Stimulated activated CD8-positive, alpha-beta memory T cell treated with anti-CD3 and anti-CD28 coated beads, Interleukin-4, amount 100 ng/mL, for 24 hours (primary cell): ENCODE results near the gene MTG2.

Source experiments
- DNase-seq: peaks from one replicate; pipeline ENCODE4 v3.0.0-alpha.2; 2020; ENCODE audit warnings: low read depth

Gene MTG2

DNA sequence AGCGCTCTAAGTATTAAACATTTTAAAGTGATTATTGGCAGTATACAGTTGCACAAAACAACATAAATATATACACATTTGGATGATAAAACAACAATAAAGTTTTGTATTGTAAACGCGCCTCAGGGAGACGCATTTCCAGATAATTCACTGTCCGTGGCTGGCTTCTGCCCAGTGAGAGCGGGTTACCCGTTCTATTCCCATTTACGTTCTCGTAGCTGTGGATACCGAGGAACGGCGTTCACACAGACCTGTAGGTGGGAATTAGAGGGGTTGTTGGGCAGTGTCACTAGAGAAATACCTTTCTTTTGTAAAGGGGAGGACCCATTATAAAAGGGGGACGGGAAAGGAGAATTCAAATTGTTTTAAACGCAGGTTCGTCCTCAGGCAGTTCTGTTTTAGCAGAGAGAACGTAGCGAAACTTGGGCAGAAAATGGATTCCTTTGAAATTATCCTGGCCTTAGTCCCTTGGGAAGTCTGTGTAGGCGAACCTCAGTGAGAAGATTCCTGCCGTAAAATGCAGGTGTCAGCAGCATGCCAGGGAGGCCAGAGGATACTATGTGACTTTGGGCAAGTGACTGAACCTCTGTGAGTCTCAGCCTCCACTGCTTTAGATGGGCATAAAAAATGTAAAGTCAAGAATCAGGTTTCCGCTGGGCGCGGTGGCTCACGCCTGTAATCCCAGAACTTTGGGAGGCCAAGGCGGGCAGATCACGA, 756 bp downstream of the MTG2 start:
- no peak for DNase-seq

GRCh38 chr20:62186096-62186426, 3.2 kb downstream of the MTG2 start:
- DNase-seq, result no peak

- no peak for DNase-seq
These were observed 4.3 kb downstream of the MTG2 start for GRCh38 chr20:62186887-62187866.

DNA sequence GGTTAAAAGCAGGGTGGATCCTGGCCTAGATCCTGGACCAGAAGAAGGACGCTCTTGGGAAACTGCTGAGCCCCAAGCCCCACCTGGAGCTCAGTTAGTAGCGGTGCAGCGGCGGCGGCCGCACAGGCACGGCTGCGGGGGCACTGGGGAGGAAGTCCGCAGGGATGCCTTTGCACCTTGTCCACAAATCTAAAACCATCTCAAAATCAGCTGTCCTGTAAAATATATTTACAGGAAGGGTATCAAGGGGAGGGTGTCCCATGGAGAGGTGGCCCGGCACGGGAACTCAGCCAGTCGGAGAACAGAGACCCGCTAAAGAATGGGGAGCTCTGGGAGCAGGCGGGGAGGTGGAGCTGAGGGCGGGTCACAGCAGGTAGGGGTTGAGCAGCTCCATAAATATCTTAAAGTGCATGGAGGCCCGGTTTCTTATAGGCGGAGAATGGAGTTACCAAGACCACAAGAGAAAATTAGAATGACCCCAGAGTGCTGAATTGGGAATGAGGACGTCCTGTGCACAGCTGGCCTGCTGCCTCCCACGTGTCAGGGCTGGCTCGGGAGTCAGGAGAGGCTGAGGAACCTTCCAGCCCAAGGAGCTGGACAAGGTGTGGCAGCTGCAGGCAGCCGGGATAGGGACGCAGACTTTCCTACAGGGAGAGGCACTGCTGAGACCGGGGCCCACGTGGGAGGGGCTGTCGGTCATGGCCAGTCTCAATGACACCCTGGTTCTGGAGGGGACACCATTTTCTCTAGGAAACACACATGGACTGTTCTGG, 8.0 kb downstream of the MTG2 start:
- no peak for DNase-seq

DNA sequence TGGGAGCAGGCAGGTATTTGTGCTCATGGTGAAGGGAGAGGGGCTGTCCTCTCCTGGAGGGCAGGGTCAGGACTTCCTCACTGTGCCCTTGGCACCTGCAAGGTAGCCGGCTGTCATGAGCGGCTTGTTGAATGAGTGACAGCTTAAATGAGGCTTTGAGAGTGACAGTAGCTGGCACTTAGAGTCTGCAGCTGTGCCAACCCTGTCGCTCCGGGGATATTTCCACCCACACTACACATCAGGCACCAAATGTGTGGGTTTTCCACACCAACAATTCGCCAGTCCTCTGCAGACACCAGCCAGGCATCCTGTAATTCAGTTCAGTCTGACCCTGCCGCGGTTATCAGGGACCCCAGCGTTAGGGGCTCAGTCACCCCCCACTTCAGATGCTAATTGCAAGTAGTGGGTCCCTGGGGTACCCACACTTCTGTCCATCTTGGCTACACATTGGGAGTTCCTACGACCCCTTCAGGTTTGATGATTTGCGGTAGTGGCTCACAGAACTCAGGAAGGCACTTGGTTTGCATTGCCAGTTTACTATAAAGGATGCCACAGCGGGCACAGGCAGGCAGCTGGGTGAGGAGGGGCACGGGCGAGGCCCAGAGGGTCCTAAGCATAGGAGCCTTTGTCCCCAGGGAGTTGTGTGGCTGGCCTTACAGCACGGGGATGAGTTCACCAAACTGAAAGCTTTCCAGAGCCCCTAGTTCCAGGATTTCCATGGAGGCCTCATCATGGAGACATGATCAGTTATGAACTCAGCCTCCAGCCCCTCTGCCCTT, 9.1 kb downstream of the MTG2 start:
- no peak for DNase-seq

DNA sequence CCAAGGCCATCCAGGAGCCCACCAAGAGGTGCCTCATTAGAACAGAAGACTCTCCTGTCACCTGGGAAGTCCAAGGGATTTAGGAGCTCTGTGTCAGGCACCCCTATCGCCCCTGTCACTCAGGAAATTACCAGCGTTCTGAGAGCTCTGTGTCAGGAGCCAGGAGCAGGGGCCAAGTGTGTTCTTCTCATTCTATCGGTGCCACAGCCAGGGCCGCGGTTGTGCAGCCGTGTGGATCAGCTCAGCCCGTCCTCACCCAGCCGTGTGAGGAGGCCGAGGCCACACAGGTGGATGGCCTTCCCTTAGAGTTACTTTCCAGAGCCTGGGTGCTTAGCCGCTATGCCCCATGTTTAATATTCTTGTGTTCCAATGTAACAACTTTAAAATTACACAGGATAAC, 9.8 kb downstream of the MTG2 start:
- DNase-seq, result no peak

DNA sequence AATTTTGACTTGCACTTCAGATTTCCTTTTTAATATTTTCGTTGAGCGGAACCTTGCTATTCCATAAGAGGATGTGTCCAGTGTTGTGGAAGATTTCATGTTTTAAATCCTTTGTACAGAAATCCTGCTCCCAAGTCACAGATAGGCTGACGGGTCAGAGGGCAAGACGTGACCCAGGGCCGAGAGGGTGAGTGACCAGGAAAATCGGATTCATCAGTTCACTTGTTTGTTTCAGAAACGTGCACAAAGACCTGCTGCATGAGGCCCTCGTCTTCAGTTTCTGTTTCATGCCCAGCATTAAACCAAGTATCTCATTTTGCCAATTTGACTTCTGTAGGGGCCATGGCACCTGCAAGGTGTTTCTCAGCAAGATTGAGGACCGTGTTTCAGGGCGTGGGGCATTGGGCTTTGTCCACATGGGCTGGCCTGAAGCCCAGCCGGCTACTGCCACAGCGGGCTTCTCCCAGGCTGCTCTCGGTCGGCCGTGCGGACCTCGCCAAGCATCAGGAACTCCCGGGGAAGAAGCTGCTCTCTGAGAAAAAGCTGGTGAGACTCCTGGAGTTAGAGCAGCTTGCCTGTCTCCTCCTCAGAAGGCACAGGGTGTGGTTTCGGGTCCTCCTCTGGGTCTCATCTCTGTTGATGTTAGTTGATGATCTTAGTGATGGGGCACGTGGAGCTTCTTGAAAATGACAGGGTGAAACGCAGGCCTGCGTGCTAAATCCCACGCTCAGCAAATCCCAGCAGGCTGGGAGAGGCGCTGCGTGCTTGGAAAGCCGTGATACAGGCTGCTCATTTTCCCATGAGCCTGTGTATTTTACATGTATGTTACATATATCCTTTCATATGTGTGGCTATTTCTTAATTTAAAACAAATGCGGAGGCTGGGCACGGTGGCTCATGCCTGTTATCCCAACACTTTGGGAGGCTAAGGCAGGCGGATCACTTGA, 10.5 kb downstream of the MTG2 start:
- no peak for DNase-seq

- DNase-seq, result no peak
These were observed 12.2 kb downstream of the MTG2 start for GRCh38 chr20:62195075-62195405.

DNA sequence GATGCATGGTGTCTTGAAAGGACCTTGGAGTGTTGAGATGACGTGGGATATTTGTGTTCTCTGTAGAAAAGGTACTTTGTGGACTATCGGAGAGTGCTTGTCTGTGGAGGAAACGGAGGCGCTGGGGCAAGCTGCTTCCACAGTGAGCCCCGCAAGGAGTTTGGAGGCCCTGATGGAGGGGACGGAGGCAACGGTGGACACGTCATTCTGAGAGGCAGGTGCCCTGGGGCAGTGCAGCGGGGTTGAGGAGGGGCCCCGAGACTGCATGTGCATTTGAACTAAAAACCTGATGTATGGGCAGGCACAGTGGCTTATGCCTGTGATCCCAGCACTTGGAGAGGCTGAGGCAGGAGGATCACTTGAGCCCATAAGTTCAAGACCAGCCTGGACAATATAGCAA, 12.9 kb downstream of the MTG2 start:
- no peak for DNase-seq

GRCh38 chr20:62196286-62196685, 13.5 kb downstream of the MTG2 start:
- no peak for DNase-seq

- no peak for DNase-seq
These were observed 14.5 kb downstream of the MTG2 start for GRCh38 chr20:62197311-62197710.

DNA sequence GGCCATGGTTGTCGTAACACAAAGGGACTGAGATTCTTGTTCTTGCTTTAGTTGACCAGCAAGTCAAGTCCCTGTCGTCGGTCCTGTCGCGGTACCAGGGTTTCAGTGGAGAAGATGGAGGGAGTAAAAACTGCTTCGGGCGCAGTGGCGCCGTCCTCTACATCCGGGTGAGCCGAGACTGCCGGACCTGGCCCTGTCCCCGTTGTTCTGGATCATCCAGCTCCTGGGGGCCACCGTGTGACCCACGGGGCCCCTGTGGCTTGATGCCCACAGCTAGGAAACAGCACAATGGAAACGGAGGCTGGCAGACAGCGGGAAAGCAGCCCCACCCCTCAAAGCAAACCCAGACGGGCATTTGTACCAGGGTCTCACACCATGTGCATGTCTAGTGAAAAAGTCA, 15.0 kb downstream of the MTG2 start:
- DNase-seq, result no peak

- DNase-seq, result no peak
These were observed 15.7 kb downstream of the MTG2 start for GRCh38 chr20:62198496-62198895.

DNA sequence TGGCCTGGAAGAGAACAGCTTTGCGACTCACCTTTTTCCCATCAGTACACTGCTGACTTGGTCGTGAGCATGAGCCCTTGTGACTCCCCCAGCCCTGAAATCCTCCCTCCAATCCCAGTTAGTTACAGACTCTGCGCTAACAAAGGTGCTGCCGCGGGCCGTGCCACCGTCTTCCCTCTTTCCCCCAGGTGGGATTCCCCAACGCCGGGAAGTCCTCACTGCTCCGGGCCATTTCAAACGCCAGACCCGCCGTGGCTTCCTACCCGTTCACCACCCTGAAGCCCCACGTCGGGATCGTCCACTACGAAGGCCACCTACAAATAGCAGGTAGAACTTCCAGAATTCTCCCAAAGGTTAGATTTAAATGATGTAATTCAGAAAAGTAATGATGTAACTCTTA, 16.1 kb downstream of the MTG2 start:
- DNase-seq, result no peak

DNA sequence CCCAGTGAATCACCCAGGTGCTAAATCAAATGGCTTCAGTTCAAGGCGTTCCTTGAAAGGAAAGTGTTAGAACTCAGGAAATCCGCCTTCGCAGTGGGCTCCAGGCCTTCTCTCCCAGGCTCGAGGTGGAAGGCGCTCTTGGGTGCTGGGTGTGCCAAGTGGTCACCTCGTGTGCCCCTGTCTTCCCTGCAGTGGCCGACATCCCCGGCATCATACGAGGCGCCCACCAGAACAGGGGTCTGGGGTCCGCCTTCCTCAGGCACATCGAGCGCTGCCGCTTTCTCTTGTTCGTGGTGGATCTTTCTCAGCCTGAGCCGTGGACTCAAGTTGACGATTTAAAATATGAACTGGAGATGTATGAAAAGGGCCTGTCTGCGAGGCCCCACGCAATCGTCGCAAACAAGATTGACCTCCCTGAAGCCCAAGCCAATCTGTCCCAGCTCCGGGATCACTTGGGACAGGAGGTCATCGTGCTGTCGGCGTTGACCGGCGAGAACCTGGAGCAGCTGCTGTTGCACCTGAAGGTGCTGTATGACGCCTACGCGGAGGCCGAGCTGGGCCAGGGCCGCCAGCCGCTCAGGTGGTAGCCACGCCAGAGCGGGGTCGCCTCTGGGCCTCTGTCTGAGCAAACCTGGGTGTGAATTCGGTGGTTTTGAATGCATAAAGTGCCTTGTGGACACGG, 17.8 kb downstream of the MTG2 start:
- DNase-seq, result no peak

- no peak for DNase-seq
These were observed 18.6 kb downstream of the MTG2 start for GRCh38 chr20:62201173-62202082.

DNA sequence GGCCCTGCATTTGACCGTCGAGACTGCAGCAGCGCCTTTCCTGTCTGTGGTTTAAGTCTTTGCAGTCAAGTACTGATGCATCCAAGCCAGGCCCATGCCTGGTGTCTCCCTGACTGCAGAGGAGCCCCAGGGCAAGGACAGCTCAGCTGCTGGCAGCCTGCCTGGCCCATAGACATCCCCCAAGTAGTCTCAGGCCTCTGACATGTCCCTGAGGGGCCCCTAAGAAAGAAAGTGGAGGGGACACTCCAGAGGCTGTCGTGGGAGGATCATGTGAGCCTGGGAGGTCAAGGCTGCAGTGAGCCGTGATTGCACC, 19.2 kb downstream of the MTG2 start:
- no peak for DNase-seq

GRCh38 chr20:62202676-62203377, 20.0 kb downstream of the MTG2 start:
- no peak for DNase-seq
